Activated naive CD4-positive, alpha-beta T cell treated with anti-CD3 and anti-CD28 coated beads for 36 hours (primary cell): ENCODE data around the gene SGCD. TPM values are rescaled to one million over a fixed set of nuclear protein-coding genes. Genes with fewer than 3 reads are reported as not detected.

ENCODE experiments used
- CTCF ChIA-PET: fragments of 350-600 bp; sonication (Branson Sonifier 250); formaldehyde crosslinking; loops from one replicate; lab custom pipeline; 2021; ENCODE audit warnings: antibody characterized with exemption; lab: Charles Lee
- DNase-seq: peaks from one replicate; pipeline ENCODE4 v3.0.0-alpha.2; 2020
- H3K27ac Mint-ChIP-seq: one replicate; pipeline ENCODE4 v1.8.0; 2021; ENCODE audit warnings: mild to moderate bottlenecking, mixed read lengths
- H3K27me3 Mint-ChIP-seq: one replicate; pipeline ENCODE4 v1.8.0; 2021; ENCODE audit warnings: low read depth, mixed read lengths
- H3K36me3 Mint-ChIP-seq: one replicate; pipeline ENCODE4 v1.8.0; 2021; ENCODE audit warnings: low read depth, mixed read lengths
- H3K4me1 Mint-ChIP-seq: one replicate; pipeline ENCODE4 v1.8.0; 2021; ENCODE audit warnings: low read depth, mixed read lengths
- H3K4me3 Mint-ChIP-seq: one replicate; pipeline ENCODE4 v1.8.0; 2021; ENCODE audit warnings: mild to moderate bottlenecking, moderate library complexity, mixed read lengths
- H3K9me3 Mint-ChIP-seq: one replicate; pipeline ENCODE4 v1.8.0; 2021; ENCODE audit warnings: mixed read lengths
- intact Hi-C: fragments of 100-400 bp; cut with micrococcal nuclease; formaldehyde crosslinking; loops from one replicate; pipeline ENCODE4 v1.15.1; 2023
- total RNA-seq, 2 experiments: library from RNA; stranded (reverse); gene quantifications; one replicate each; pipeline ENCODE4 v1.2.3, GENCODE V29; 2021

Gene SGCD
- total RNA-seq, 2 experiments from 2014 or later: not detected

- H3K9me3 Mint-ChIP-seq: no peaks in the 10 kb centered on the region
- DNase-seq: no peak
- no peaks in the 10 kb centered on the region for H3K4me1 Mint-ChIP-seq
- H3K4me3 Mint-ChIP-seq: no peak overlapping the region
- H3K36me3 Mint-ChIP-seq: no peaks in the 10 kb centered on the region
- intact Hi-C loops: no loop called here
- peaks cover 17% of the 10 kb centered on the region for H3K27me3 Mint-ChIP-seq
- CTCF ChIA-PET: no interaction called here
- H3K27ac Mint-ChIP-seq: no peak overlapping the region
These were observed 178.1 kb downstream of the SGCD start for GRCh38 chr5:156505101-156505500.

DNA sequence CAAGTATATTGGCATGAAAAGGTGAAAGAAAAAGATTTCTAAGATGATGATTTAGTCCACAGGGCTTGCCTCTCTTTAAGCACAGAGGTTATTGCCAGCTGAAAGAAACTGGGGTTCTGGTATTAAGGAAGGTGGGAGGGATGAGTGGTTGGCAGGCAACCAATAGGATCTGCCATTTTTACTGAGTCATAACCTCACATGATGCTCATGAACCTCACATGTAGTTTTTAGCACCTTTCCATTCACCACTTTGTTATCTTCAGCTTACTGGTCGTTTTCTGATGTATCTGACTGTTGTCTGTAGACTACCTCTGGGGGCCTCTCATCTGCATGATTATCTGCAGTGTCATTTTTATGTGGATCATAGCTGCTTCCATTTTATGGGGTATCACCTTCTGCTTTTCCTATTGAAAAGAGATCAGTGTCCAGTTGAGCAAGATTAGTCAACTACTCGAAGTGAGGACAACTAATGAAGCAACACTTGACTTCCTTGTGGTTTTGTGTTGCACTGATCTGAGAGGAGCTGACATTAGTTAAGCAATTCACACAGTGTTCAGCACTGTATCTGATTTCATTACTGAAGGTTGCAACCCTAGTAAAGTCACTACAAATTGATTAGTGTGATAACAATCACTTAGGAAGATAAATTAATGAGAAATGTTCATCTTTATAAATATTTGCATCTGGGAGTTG, 186.3 kb downstream of the SGCD start:
- H3K4me1 Mint-ChIP-seq: no peaks in the 10 kb centered on the region

GRCh38 chr5:156515121-156515520, 188.2 kb downstream of the SGCD start:
- Mint-ChIP-seq H3K4me3 (no peak overlapping the region), H3K27me3 (peaks cover 7% of the 10 kb centered on the region), H3K4me1 (no peaks in the 10 kb centered on the region), H3K27ac (no peak overlapping the region), H3K9me3 (peaks cover 4% of the 10 kb centered on the region), H3K36me3 (no peaks in the 10 kb centered on the region)
- CTCF ChIA-PET: no interaction called here
- DNase-seq: no peak
- intact Hi-C loops: no loop called here

More for the DNA sequence above, 186.3 kb downstream of the SGCD start:
- no peak for DNase-seq
- Mint-ChIP-seq H3K27ac (no peak overlapping the region), H3K27me3 (peaks cover 12% of the 10 kb centered on the region), H3K4me3 (no peak overlapping the region), H3K9me3 (no peaks in the 10 kb centered on the region), H3K36me3 (no peaks in the 10 kb centered on the region)
- CTCF ChIA-PET: no interaction called here
- intact Hi-C loops: no loop called here

- Mint-ChIP-seq H3K27me3 (peaks cover 7% of the 10 kb centered on the region), H3K4me3 (no peak overlapping the region), H3K4me1 (no peaks in the 10 kb centered on the region), H3K27ac (no peak overlapping the region), H3K36me3 (no peaks in the 10 kb centered on the region), H3K9me3 (peaks cover 4% of the 10 kb centered on the region)
- CTCF ChIA-PET: no interaction called here
- DNase-seq: no peak
- intact Hi-C loops: no loop called here
These were observed 188.9 kb downstream of the SGCD start for GRCh38 chr5:156515803-156516360.

- Mint-ChIP-seq H3K4me3 (no peak overlapping the region), H3K4me1 (no peaks in the 10 kb centered on the region), H3K36me3 (no peaks in the 10 kb centered on the region), H3K27ac (no peak overlapping the region), H3K27me3 (peaks cover 2% of the 10 kb centered on the region), H3K9me3 (peaks cover 6% of the 10 kb centered on the region)
- DNase-seq: no peak
- intact Hi-C loops: no loop called here
- CTCF ChIA-PET: no interaction called here
These were observed 195.9 kb downstream of the SGCD start for GRCh38 chr5:156522651-156523529.

DNA sequence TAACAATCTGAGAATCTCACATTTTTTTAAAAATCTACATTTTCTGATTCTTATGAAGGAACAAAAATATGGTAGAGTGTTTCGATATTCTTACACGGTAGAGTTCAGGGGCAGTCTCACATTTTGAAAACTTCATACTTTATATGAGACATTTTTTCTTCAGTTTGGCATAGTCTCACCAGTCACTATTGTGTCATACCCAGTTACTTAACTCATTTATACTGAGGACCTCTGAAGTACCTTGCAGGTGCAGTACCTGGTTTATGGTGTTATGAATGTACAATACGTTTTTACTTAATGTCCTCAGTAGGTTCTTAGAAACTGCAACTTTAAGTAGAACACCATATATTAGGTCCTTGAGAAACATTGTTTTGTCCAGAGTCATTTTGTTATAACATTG, 196.6 kb downstream of the SGCD start:
- no peak overlapping the region for H3K27ac Mint-ChIP-seq
- no peaks in the 10 kb centered on the region for H3K36me3 Mint-ChIP-seq
- H3K4me3 Mint-ChIP-seq: no peak overlapping the region
- intact Hi-C loops: no loop called here
- CTCF ChIA-PET: no interaction called here
- DNase-seq: no peak
- peaks cover 2% of the 10 kb centered on the region for H3K27me3 Mint-ChIP-seq
- peaks cover 4% of the 10 kb centered on the region for H3K9me3 Mint-ChIP-seq
- H3K4me1 Mint-ChIP-seq: no peaks in the 10 kb centered on the region

DNA sequence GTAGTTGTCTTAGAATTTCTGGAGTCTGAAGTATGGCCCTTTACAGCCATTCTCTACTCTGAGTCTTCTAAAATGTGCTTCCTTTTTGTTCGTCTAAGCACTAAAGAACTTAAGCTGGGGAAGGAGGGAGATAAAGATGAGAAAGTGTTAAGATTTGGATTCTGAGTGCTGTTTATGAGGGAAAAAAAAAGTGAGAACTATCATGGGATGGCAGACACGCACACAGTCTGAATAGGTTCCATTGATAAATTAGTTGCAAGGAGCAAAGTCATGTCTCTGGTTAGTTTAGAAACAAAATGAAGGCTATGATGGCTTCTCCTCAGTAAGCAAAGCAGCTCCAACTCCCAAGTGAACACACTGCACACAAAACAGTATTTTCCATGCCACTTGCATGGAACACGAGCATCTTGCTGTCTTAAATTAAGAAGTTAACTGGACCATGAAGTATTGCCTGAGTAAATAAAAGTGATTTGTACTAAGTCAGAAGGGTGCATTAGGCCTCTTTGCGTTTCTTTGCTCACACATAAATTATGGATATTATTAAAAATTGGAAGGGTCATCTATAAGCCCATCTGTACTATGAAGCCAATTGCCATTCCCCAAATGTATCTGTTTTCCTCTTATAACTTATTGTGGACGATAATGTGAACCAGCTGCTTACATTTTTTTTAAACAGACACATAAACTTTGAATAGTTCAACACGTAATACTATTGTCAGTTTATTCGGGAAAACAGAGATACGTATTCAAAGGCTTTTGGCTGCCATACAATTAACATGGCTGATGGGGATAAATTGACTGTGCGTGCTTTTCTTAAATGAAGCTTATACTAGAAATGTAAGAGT, 199.3 kb downstream of the SGCD start:
- intact Hi-C loops: no loop called here
- Mint-ChIP-seq H3K27ac (no peak overlapping the region), H3K4me1 (no peaks in the 10 kb centered on the region)

DNA sequence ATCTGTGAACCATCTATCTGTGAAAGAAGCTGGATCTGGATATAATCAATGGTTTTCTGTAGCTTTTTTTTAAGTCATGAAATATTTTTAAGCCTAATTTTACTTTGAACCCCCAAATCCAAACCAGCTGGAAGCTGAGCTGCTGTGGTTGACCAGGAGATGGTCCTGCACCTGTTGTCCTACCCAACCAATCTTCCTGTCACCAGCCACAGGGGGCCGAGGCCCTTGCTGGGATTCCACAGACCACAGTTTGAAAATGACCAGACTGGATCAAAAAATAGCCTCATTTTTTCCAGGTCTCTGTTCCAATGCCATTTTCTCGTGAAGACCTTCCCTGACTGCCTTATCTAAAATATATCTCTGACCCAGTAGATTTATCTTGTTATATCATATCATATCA, 200.6 kb downstream of the SGCD start:
- H3K36me3 Mint-ChIP-seq: no peaks in the 10 kb centered on the region
- CTCF ChIA-PET: no interaction called here
- intact Hi-C loops: no loop called here
- no peak for DNase-seq
- H3K27ac Mint-ChIP-seq: no peak overlapping the region
- H3K27me3 Mint-ChIP-seq: peaks cover 2% of the 10 kb centered on the region
- H3K4me1 Mint-ChIP-seq: no peaks in the 10 kb centered on the region
- H3K9me3 Mint-ChIP-seq: no peaks in the 10 kb centered on the region
- H3K4me3 Mint-ChIP-seq: no peak overlapping the region

More for the DNA sequence above, 199.3 kb downstream of the SGCD start:
- H3K36me3 Mint-ChIP-seq: no peaks in the 10 kb centered on the region
- no peak for DNase-seq
- CTCF ChIA-PET: no interaction called here
- H3K9me3 Mint-ChIP-seq: no peaks in the 10 kb centered on the region
- H3K27me3 Mint-ChIP-seq: peaks cover 2% of the 10 kb centered on the region
- no peak overlapping the region for H3K4me3 Mint-ChIP-seq

DNA sequence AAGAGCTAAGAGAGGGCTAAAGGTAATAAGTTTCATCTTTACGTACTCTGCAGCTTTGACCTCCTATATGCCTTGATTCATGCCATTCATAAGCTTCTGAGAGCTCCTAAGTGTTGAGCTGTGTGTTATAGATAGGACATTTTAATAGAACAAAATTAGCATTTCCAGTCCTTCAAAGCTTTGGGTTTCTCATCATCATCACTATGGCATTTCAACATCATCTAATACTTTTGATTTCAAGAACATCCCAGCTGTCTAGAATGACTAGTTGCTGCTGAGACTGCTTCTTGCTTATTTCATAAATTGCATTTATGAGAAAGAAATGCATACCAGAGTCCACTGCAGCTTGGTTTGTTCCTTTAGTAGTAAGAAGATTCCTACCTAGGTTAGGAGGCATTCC, 201.7 kb downstream of the SGCD start:
- no peak overlapping the region for H3K27ac Mint-ChIP-seq
- H3K9me3 Mint-ChIP-seq: no peaks in the 10 kb centered on the region
- no peaks in the 10 kb centered on the region for H3K4me1 Mint-ChIP-seq
- peaks cover 2% of the 10 kb centered on the region for H3K27me3 Mint-ChIP-seq
- H3K4me3 Mint-ChIP-seq: no peak overlapping the region
- intact Hi-C loops: no loop called here
- no peaks in the 10 kb centered on the region for H3K36me3 Mint-ChIP-seq
- DNase-seq: no peak
- CTCF ChIA-PET: interaction anchor here (1.1 kb wide), 1 partner anchor 66 kb away, joined by 3 read pairs; no protein-coding TSS in a partner anchor

GRCh38 chr5:156529892-156530291, 202.9 kb downstream of the SGCD start:
- Mint-ChIP-seq H3K9me3 (no peaks in the 10 kb centered on the region), H3K36me3 (no peaks in the 10 kb centered on the region), H3K4me3 (no peak overlapping the region), H3K4me1 (no peaks in the 10 kb centered on the region), H3K27ac (no peak overlapping the region), H3K27me3 (peaks cover 6% of the 10 kb centered on the region)
- DNase-seq: no peak
- CTCF ChIA-PET: no interaction called here
- intact Hi-C loops: no loop called here

- H3K4me3 Mint-ChIP-seq: no peak overlapping the region
- no peak for DNase-seq
- H3K27ac Mint-ChIP-seq: no peak overlapping the region
- H3K9me3 Mint-ChIP-seq: no peaks in the 10 kb centered on the region
- peaks cover 8% of the 10 kb centered on the region for H3K27me3 Mint-ChIP-seq
- no peaks in the 10 kb centered on the region for H3K36me3 Mint-ChIP-seq
- intact Hi-C loops: no loop called here
- H3K4me1 Mint-ChIP-seq: no peaks in the 10 kb centered on the region
- CTCF ChIA-PET: no interaction called here
These were observed 204.2 kb downstream of the SGCD start for GRCh38 chr5:156531199-156531598.

GRCh38 chr5:156532921-156533320, 206.0 kb downstream of the SGCD start:
- CTCF ChIA-PET: no interaction called here
- no peak overlapping the region for H3K27ac Mint-ChIP-seq
- no peaks in the 10 kb centered on the region for H3K4me1 Mint-ChIP-seq
- no peaks in the 10 kb centered on the region for H3K36me3 Mint-ChIP-seq
- no peak for DNase-seq
- H3K4me3 Mint-ChIP-seq: no peak overlapping the region
- H3K9me3 Mint-ChIP-seq: no peaks in the 10 kb centered on the region
- H3K27me3 Mint-ChIP-seq: peaks cover 8% of the 10 kb centered on the region
- intact Hi-C loops: no loop called here
